IMR-90 (cell line): Measurements from ENCODE around the gene ZNF426. TPM values are rescaled to one million over a fixed set of nuclear protein-coding genes. Genes with fewer than 3 reads are reported as not detected.

ENCODE experiments used
- ATAC-seq: fragments of 200-7000 bp; cut with Tn5 transposase; 2 replicates; pipeline ENCODE4 v1.9.1; 2020; ENCODE audit warnings: low read depth, mild to moderate bottlenecking, moderate library complexity
- Bru-seq: library from RNA; stranded (reverse); fragments of 400-500 nt; gene quantifications from one replicate; lab custom pipeline; 2021; lab: Mats Ljungman, UMichigan
- BruChase-seq, 2 experiments: library from RNA; stranded (reverse); fragments of 400-500 nt; gene quantifications; one replicate each; lab custom pipeline; 2021; lab: Mats Ljungman, UMichigan
- BruUV-seq: library from RNA; stranded (reverse); fragments of 400-500 nt; replicated peaks from 2 replicates; lab custom pipeline; 2021; lab: Mats Ljungman, UMichigan
- CTCF ChIA-PET: fragments of 300-600 bp; formaldehyde crosslinking; extraction: SDS; loops from one replicate; lab custom pipeline; 2021; ENCODE audit warnings: antibody characterized with exemption; lab: Yijun Ruan, JAX
- POLR2A ChIA-PET: fragments of 300-600 bp; sonication (Branson Sonifier 250); formaldehyde crosslinking; loops from one replicate; lab custom pipeline; 2022; ENCODE audit warnings: antibody characterized with exemption; ENCODE audit not compliant: unreplicated experiment; lab: Charles Lee
- DNase-seq: peaks from one replicate; pipeline ENCODE4 v3.0.0; 2013
- H2AFZ ChIP-seq: replicated peaks from 2 replicates; pipeline ENCODE3; 2013; ENCODE audit warnings: low read length, mild to moderate bottlenecking; ENCODE audit not compliant: poor library complexity
- H2AK5ac ChIP-seq: 2 replicates; pipeline ENCODE4 v1.6.1; 2013; ENCODE audit warnings: low read depth, low read length, inconsistent platforms
- H2AK9ac ChIP-seq: replicated peaks from 2 replicates; pipeline ENCODE3; 2013; ENCODE audit warnings: mild to moderate bottlenecking, low read depth, low read length, moderate library complexity; ENCODE audit not compliant: poor library complexity
- H2BK120ac ChIP-seq: 2 replicates; pipeline ENCODE4 v1.6.1; 2013; ENCODE audit warnings: low read depth, low read length, inconsistent platforms
- H2BK15ac ChIP-seq: 3 replicates; pipeline ENCODE4 v1.6.1; 2013; ENCODE audit warnings: low read depth, low read length, inconsistent platforms
- H2BK20ac ChIP-seq: 2 replicates; pipeline ENCODE4 v1.6.1; 2013; ENCODE audit warnings: low read depth, mild to moderate bottlenecking, inconsistent platforms, low read length, moderate library complexity
- H2BK5ac ChIP-seq: 2 replicates; pipeline ENCODE4 v1.6.1; 2013; ENCODE audit warnings: mild to moderate bottlenecking, low read depth, low read length, inconsistent platforms; ENCODE audit not compliant: poor library complexity, severe bottlenecking
- H3K14ac ChIP-seq: replicated peaks from 2 replicates; pipeline ENCODE4 v1.6.1; 2013; ENCODE audit warnings: low read depth, low read length, inconsistent platforms
- H3K18ac ChIP-seq: 2 replicates; pipeline ENCODE4 v1.6.1; 2013; ENCODE audit warnings: low read depth, low read length, control low read depth
- H3K23ac ChIP-seq: 2 replicates; pipeline ENCODE4 v1.6.1; 2013; ENCODE audit warnings: low read depth, low read length, inconsistent platforms
- H3K27ac ChIP-seq: 2 replicates; pipeline ENCODE4 v1.5.1; 2013; ENCODE audit warnings: mild to moderate bottlenecking, control low read depth, low read length; ENCODE audit not compliant: insufficient read depth
- H3K27me3 ChIP-seq: 2 replicates; pipeline ENCODE4 v1.6.1; 2013; ENCODE audit warnings: low read length; ENCODE audit not compliant: control insufficient read depth, insufficient read depth
- H3K36me3 ChIP-seq: 2 replicates; pipeline ENCODE4 v1.6.1; 2013; ENCODE audit warnings: low read length, mixed read lengths; ENCODE audit not compliant: control insufficient read depth, insufficient read depth
- H3K4ac ChIP-seq: 2 replicates; pipeline ENCODE4 v1.6.1; 2013; ENCODE audit warnings: low read depth, low read length, inconsistent platforms
- H3K4me1 ChIP-seq: 2 replicates; pipeline ENCODE4 v1.6.1; 2013; ENCODE audit warnings: low read length, mixed read lengths; ENCODE audit not compliant: control insufficient read depth, insufficient read depth
- H3K4me2 ChIP-seq: 2 replicates; pipeline ENCODE4 v1.6.1; 2013; ENCODE audit warnings: low read depth, mild to moderate bottlenecking, control low read depth, low read length, moderate library complexity
- H3K4me3 ChIP-seq: 2 replicates; pipeline ENCODE4 v1.5.1; 2013; ENCODE audit warnings: low read depth, mild to moderate bottlenecking, control low read depth, low read length, moderate library complexity; ENCODE audit not compliant: insufficient read depth
- H3K56ac ChIP-seq: 2 replicates; pipeline ENCODE4 v1.6.1; 2013; ENCODE audit warnings: low read length, inconsistent platforms; ENCODE audit not compliant: insufficient read depth; ENCODE audit errors: extremely low read depth
- H3K79me1 ChIP-seq, 2 experiments: 2 replicates each; pipeline ENCODE4 v1.6.1; 2013; ENCODE audit warnings: low read length in 2 of 2, inconsistent platforms in 1 of 2, low read depth in 1 of 2
- H3K9ac ChIP-seq: 2 replicates; pipeline ENCODE4 v1.6.1; 2013; ENCODE audit warnings: low read depth, low read length, control low read depth
- H3K9me1 ChIP-seq: 2 replicates; pipeline ENCODE4 v1.6.1; 2013; ENCODE audit warnings: low read length, inconsistent platforms; ENCODE audit not compliant: insufficient read depth
- H3K9me3 ChIP-seq: 2 replicates; pipeline ENCODE4 v1.6.1; 2013; ENCODE audit warnings: low read length; ENCODE audit not compliant: control insufficient read depth, insufficient read depth
- H4K20me1 ChIP-seq: 2 replicates; pipeline ENCODE4 v1.6.1; 2013; ENCODE audit warnings: low read length, inconsistent platforms; ENCODE audit not compliant: insufficient read depth
- H4K5ac ChIP-seq: 2 replicates; pipeline ENCODE4 v1.6.1; 2013; ENCODE audit warnings: mild to moderate bottlenecking, low read depth, low read length, control low read depth
- H4K8ac ChIP-seq, 2 experiments: 2 replicates each; pipeline ENCODE4 v1.6.1; 2013; ENCODE audit warnings: low read depth in 2 of 2, low read length in 2 of 2, control low read depth in 1 of 2, inconsistent platforms in 1 of 2
- H4K91ac ChIP-seq: 2 replicates; pipeline ENCODE4 v1.6.1; 2013; ENCODE audit warnings: low read depth, low read length, inconsistent platforms; ENCODE audit not compliant: insufficient read depth
- CEBPB ChIP-seq: IDR thresholded peaks from 2 replicates; pipeline ENCODE4 v1.6.1; 2012; ENCODE audit warnings: low read depth, low read length, improper control_type of control experiment
- MAFK ChIP-seq: IDR thresholded peaks from 2 replicates; pipeline ENCODE4 v1.6.1; 2012; ENCODE audit warnings: low read depth, low read length, improper control_type of control experiment
- MAZ ChIP-seq: IDR thresholded peaks from 2 replicates; pipeline ENCODE4 v1.6.1; 2012; ENCODE audit warnings: low read depth, mild to moderate bottlenecking, low read length, improper control_type of control experiment, moderate library complexity, borderline replicate concordance
- NFE2L2 ChIP-seq: fragments of 150-350 bp; IDR thresholded peaks from 2 replicates; pipeline ENCODE4 v1.6.1; 2016; ENCODE audit warnings: low read depth, mild to moderate bottlenecking, low read length
- POLR2A ChIP-seq: IDR thresholded peaks from 2 replicates; pipeline ENCODE4 v1.6.1; 2012; ENCODE audit warnings: mild to moderate bottlenecking, low read depth, low read length
- RAD21 ChIP-seq: IDR thresholded peaks from 2 replicates; pipeline ENCODE4 v1.6.1; 2012; ENCODE audit warnings: low read length, improper control_type of control experiment
- WGBS, 2 experiments: methylation state at CpG; one replicate each; pipeline versions ENCODE4 v1.1.5 to v1.1.7; 2013; ENCODE audit warnings: missing lambda C conversion rate in 2 of 2; ENCODE audit not compliant: insufficient read length in 1 of 2; ENCODE audit errors: extremely low coverage in 2 of 2; 5-methylcytosine and 5-hydroxymethylcytosine counted together
- dilution Hi-C: fragments of 300-500 bp; cut with HindIII; formaldehyde crosslinking; loops from one replicate; pipeline ENCODE4 v1.14.3; 2018; ENCODE audit warnings: low sequenced_read_pairs; ENCODE audit not compliant: unreplicated experiment
- in situ Hi-C: fragments of 300-500 bp; cut with MboI; formaldehyde crosslinking; loops from 3 replicates; pipeline ENCODE4 v1.14.3; 2019; ENCODE audit warnings: low sequenced_read_pairs, inconsistent platforms, mixed read lengths
- intact Hi-C: fragments of 100-400 bp; cut with micrococcal nuclease; formaldehyde crosslinking; loops from 2 replicates; pipeline ENCODE4 v1.10.0; 2022
- long read RNA-seq: library from polyadenylated mRNA; unstranded; transcript quantifications from one replicate; pipeline ENCODE4 v2.0.0, GENCODE V29; 2021; ENCODE audit not compliant: unreplicated experiment
- polyA plus RNA-seq, 3 experiments: library from polyadenylated mRNA; depleted of rRNA; stranded (reverse); fragments of >200 nt; gene quantifications; 2 replicates each; pipeline ENCODE4 v1.2.3, GENCODE V29; 2012; ENCODE audit warnings: low replicate concordance in 1 of 3
- total RNA-seq: library from RNA; depleted of rRNA; stranded (reverse); fragments of >200 nt; gene quantifications from 2 replicates; pipeline ENCODE4 v1.2.3, GENCODE V29; 2012; rRNA removed

ZNF426 gene
- total RNA-seq (25.0 and 30.1 TPM in 2 replicates), polyA plus RNA-seq (2012; rRNA removed) (3.8 and 4.4 TPM in 2 replicates), Bru-seq, nascent RNA (percentile 80 among the genes with signal in this experiment), BruChase-seq, experiment 1, labeled RNA remaining after a 6-hour chase (percentile 83 among the genes with signal in this experiment), BruChase-seq, experiment 2, labeled RNA remaining after a 2-hour chase (percentile 94 among the genes with signal in this experiment)
- 1.2 and 1.8 TPM in 2 replicates for polyA plus RNA-seq (2012; cell fraction: cytosol; rRNA removed)
- 0.77 and 5.5 TPM in 2 replicates for polyA plus RNA-seq (2012; cell fraction: nucleus; rRNA removed; ENCODE audit: low replicate concordance)
- long read RNA-seq, full-length matches to known transcripts: 12 of 31 reads
- long read RNA-seq, partial matches to known transcripts: 13 of 31 reads
- long read RNA-seq, other reads (novel, unspliced or antisense): 6 of 31 reads

GRCh38 chr19:9538183-9539058, at the start of gene ZNF426:
TSS of gene ZNF426 (minus strand) at chr19:9538645. CDS start at chr19:9536232, 2,413 bp downstream.
- peak; percentile 91 for DNase-seq
- H3K9me3 ChIP-seq: peaks cover 29% of the 10 kb centered on the region
- POLR2A ChIA-PET: no interaction called here

More at GRCh38 chr19:9538183-9539058, at the start of gene ZNF426:
- peak within 1 kb of the TSS; percentile 85 for H3K4me2 ChIP-seq
- no peaks in the 10 kb centered on the region for H4K20me1 ChIP-seq
- H3K27me3 ChIP-seq: no peaks in the 10 kb centered on the region
- peak within 1 kb of the TSS; percentile 32; the same call in 1 of the 2 replicates for H2AK5ac ChIP-seq
- peak; percentile 97 for ATAC-seq
- H3K4ac ChIP-seq: peak within 1 kb of the TSS; percentile 96
- peak within 1 kb of the TSS; percentile 100 for H2AFZ ChIP-seq
- H3K36me3 ChIP-seq: peaks cover 27% of the 10 kb centered on the region
- H4K8ac ChIP-seq: peak within 1 kb of the TSS; percentile 92 to 98
- H3K9me1 ChIP-seq: no peaks in the 10 kb centered on the region
- peak within 1 kb of the TSS; percentile 91 for H3K56ac ChIP-seq
- H3K79me1 ChIP-seq: peaks cover 8 to 17% of the 10 kb centered on the region in 2 experiments
- H4K91ac ChIP-seq: peak within 1 kb of the TSS; percentile 93
- peak within 1 kb of the TSS; percentile 95 for H2BK5ac ChIP-seq
- peak within 1 kb of the TSS; percentile 96; the same call in 1 of the 2 replicates for H3K18ac ChIP-seq
- peak within 1 kb of the TSS; percentile 94 for H3K14ac ChIP-seq
- dilution Hi-C loops: no loop called here
- intact Hi-C loops: loop anchor here (5.0 kb wide), 1 partner anchor 101 kb away; the partner anchor contains the start of gene ZNF266
- no peaks in the 10 kb centered on the region for H3K4me1 ChIP-seq
- H3K23ac ChIP-seq: peak within 1 kb of the TSS; percentile 76
- peak within 1 kb of the TSS; percentile 98 for H3K27ac ChIP-seq
- CTCF ChIA-PET: no interaction called here
- TSS peak; percentile 73 for BruUV-seq
- peak within 1 kb of the TSS; percentile 69 for H2BK120ac ChIP-seq
- peak within 1 kb of the TSS; percentile 98 for H4K5ac ChIP-seq
- in situ Hi-C loops: no loop called here
- WGBS, 2 experiments: 1% methylated on average over 30 of the region's 49 CpGs; no CpG with 5 or more reads in 1 of the 2 experiments
- H2BK20ac ChIP-seq: no peak within 1 kb of the TSS
- H3K9ac ChIP-seq: peak within 1 kb of the TSS; percentile 95
- no peak within 1 kb of the TSS for H2BK15ac ChIP-seq
- peak within 1 kb of the TSS; percentile 93 for H3K4me3 ChIP-seq
- peak; percentile 60; the same call in 1 of the 2 replicates for TF ChIP-seq MAZ
- no peak for TF ChIP-seq CEBPB
- peak; percentile 51; the same call in 1 of the 2 replicates for TF ChIP-seq NFE2L2
- TF ChIP-seq POLR2A: peak; percentile 84
- TF ChIP-seq MAFK: no peak
- 0 out of 2 replicates have a peak, but pooled peaks have one; percentile 4 for TF ChIP-seq RAD21
- peak within 1 kb of the TSS; percentile 89 for H2AK9ac ChIP-seq
